WTC11 (cell line): Measurements from ENCODE around the gene OPRL1.

Source experiments
- ELF4 ChIP-seq: sonication (generic); formaldehyde crosslinking; IDR thresholded peaks from 2 replicates; pipeline ENCODE4 v1.8.1; 2022; ENCODE audit warnings: low read depth, mild to moderate bottlenecking, moderate library complexity, missing genetic modification reagents
- SMAD3 ChIP-seq: sonication (generic); formaldehyde crosslinking; IDR thresholded peaks from 2 replicates; pipeline ENCODE4 v1.8.0; 2022; ENCODE audit warnings: missing genetic modification reagents, mild to moderate bottlenecking, borderline replicate concordance
- ZNF416 ChIP-seq: fragments of 250-450 bp; sonication (Bioruptor Pico); IDR thresholded peaks from 2 replicates; pipeline ENCODE4 v1.9.0; 2021; ENCODE audit warnings: mild to moderate bottlenecking, inconsistent platforms
- TF ChIP-seq, protein P1 (sequence below): fragments of 200-600 bp; IDR thresholded peaks from 2 replicates; pipeline ENCODE4 v1.8.0; 2022; ENCODE audit warnings: antibody characterized with exemption
- TF ChIP-seq, protein P2 (sequence below): sonication (generic); formaldehyde crosslinking; IDR thresholded peaks from 2 replicates; pipeline ENCODE4 v1.8.0; 2022; ENCODE audit warnings: mild to moderate bottlenecking, missing genetic modification reagents
- TF ChIP-seq, protein P3 (sequence below): sonication (generic); formaldehyde crosslinking; IDR thresholded peaks from 2 replicates; pipeline ENCODE4 v1.8.0; 2023; ENCODE audit warnings: missing genetic modification reagents, mild to moderate bottlenecking, borderline replicate concordance
- TF ChIP-seq, protein P4 (sequence below): sonication (generic); formaldehyde crosslinking; conservative IDR thresholded peaks from 2 replicates; pipeline ENCODE4 v1.8.1; 2022; ENCODE audit warnings: mild to moderate bottlenecking, missing genetic modification reagents
- TF ChIP-seq, protein P5 (sequence below): sonication (generic); formaldehyde crosslinking; IDR thresholded peaks from 2 replicates; pipeline ENCODE4 v1.8.1; 2022; ENCODE audit warnings: mild to moderate bottlenecking, moderate library complexity, missing genetic modification reagents
- TF ChIP-seq, protein P6 (sequence below): sonication (generic); formaldehyde crosslinking; IDR thresholded peaks from 2 replicates; pipeline ENCODE4 v1.8.1; 2022; ENCODE audit warnings: low read depth, missing genetic modification reagents, borderline replicate concordance

DNA sequence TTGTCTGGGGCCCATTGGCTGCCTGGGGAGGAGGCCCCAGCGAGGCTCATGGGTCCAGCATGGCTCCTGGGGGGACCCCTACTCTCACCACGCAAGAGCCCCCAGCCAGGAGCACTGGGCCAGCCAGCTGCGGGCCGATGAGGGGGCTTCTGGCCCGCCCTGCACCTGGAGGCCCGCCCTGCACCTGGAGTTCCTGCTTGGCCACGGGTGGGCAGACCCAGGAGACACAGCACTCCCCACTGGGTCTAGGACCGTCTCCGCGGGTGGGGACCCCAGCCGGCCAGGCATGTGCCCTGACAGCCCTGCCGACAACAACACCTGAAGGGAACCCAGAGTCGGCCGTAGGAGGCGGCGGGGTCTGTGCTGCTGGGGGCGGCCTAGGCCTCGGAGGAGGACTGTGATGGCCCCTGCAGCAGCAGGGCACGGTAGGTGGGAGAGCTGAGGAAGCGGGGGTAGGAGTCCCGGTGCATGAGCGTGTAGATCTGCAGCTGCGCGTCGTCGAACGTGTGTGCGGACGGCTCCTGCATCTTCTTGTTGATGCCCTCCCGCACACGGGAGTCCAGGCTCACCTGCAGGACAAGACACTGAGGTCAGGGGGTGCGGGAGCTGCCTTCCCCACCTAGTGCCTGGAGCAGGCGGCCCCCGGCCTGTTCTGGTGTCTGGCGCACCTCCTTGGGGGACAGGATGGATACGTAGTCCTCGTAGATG is 6.3 kb upstream of the OPRL1 start:
- TF ChIP-seq, protein P1, sequence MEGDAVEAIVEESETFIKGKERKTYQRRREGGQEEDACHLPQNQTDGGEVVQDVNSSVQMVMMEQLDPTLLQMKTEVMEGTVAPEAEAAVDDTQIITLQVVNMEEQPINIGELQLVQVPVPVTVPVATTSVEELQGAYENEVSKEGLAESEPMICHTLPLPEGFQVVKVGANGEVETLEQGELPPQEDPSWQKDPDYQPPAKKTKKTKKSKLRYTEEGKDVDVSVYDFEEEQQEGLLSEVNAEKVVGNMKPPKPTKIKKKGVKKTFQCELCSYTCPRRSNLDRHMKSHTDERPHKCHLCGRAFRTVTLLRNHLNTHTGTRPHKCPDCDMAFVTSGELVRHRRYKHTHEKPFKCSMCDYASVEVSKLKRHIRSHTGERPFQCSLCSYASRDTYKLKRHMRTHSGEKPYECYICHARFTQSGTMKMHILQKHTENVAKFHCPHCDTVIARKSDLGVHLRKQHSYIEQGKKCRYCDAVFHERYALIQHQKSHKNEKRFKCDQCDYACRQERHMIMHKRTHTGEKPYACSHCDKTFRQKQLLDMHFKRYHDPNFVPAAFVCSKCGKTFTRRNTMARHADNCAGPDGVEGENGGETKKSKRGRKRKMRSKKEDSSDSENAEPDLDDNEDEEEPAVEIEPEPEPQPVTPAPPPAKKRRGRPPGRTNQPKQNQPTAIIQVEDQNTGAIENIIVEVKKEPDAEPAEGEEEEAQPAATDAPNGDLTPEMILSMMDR, result no peak
- TF ChIP-seq, protein P2, sequence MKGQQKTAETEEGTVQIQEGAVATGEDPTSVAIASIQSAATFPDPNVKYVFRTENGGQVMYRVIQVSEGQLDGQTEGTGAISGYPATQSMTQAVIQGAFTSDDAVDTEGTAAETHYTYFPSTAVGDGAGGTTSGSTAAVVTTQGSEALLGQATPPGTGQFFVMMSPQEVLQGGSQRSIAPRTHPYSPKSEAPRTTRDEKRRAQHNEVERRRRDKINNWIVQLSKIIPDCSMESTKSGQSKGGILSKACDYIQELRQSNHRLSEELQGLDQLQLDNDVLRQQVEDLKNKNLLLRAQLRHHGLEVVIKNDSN (CRISPR knock-in tag), result no peak
- TF ChIP-seq, protein P3, sequence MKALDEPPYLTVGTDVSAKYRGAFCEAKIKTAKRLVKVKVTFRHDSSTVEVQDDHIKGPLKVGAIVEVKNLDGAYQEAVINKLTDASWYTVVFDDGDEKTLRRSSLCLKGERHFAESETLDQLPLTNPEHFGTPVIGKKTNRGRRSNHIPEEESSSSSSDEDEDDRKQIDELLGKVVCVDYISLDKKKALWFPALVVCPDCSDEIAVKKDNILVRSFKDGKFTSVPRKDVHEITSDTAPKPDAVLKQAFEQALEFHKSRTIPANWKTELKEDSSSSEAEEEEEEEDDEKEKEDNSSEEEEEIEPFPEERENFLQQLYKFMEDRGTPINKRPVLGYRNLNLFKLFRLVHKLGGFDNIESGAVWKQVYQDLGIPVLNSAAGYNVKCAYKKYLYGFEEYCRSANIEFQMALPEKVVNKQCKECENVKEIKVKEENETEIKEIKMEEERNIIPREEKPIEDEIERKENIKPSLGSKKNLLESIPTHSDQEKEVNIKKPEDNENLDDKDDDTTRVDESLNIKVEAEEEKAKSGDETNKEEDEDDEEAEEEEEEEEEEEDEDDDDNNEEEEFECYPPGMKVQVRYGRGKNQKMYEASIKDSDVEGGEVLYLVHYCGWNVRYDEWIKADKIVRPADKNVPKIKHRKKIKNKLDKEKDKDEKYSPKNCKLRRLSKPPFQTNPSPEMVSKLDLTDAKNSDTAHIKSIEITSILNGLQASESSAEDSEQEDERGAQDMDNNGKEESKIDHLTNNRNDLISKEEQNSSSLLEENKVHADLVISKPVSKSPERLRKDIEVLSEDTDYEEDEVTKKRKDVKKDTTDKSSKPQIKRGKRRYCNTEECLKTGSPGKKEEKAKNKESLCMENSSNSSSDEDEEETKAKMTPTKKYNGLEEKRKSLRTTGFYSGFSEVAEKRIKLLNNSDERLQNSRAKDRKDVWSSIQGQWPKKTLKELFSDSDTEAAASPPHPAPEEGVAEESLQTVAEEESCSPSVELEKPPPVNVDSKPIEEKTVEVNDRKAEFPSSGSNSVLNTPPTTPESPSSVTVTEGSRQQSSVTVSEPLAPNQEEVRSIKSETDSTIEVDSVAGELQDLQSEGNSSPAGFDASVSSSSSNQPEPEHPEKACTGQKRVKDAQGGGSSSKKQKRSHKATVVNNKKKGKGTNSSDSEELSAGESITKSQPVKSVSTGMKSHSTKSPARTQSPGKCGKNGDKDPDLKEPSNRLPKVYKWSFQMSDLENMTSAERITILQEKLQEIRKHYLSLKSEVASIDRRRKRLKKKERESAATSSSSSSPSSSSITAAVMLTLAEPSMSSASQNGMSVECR (CRISPR knock-in tag), result no peak
- TF ChIP-seq, protein P4, sequence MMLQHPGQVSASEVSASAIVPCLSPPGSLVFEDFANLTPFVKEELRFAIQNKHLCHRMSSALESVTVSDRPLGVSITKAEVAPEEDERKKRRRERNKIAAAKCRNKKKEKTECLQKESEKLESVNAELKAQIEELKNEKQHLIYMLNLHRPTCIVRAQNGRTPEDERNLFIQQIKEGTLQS (CRISPR knock-in tag), result no peak
- TF ChIP-seq ELF4, result no peak
- TF ChIP-seq, protein P5, sequence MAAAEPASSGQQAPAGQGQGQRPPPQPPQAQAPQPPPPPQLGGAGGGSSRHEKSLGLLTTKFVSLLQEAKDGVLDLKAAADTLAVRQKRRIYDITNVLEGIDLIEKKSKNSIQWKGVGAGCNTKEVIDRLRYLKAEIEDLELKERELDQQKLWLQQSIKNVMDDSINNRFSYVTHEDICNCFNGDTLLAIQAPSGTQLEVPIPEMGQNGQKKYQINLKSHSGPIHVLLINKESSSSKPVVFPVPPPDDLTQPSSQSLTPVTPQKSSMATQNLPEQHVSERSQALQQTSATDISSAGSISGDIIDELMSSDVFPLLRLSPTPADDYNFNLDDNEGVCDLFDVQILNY (CRISPR knock-in tag), result no peak
- no peak for TF ChIP-seq ZNF416
- TF ChIP-seq SMAD3 (CRISPR knock-in tag), result no peak
- TF ChIP-seq, protein P6, sequence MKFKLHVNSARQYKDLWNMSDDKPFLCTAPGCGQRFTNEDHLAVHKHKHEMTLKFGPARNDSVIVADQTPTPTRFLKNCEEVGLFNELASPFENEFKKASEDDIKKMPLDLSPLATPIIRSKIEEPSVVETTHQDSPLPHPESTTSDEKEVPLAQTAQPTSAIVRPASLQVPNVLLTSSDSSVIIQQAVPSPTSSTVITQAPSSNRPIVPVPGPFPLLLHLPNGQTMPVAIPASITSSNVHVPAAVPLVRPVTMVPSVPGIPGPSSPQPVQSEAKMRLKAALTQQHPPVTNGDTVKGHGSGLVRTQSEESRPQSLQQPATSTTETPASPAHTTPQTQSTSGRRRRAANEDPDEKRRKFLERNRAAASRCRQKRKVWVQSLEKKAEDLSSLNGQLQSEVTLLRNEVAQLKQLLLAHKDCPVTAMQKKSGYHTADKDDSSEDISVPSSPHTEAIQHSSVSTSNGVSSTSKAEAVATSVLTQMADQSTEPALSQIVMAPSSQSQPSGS, result no peak
